Natural killer cell treated with Interleukin-12 subunit alpha and Interleukin-12 subunit beta and Interleukin-15 and Interleukin-18, amount 100 ng/mL, for 72 hours (primary cell): Measurements from ENCODE around the gene SSC5D. TPM values are rescaled to one million over a fixed set of nuclear protein-coding genes. Genes with fewer than 3 reads are reported as not detected.

Experiments used
- ATAC-seq, 2 donors: fragments of 150-1000 bp; cut with Tn5 transposase in 1 of 2; sonication (Bioruptor Pico), chemical (Tn5 transposase) in 1 of 2; 2 replicates each; pipeline ENCODE4 v1.10.0; 2021
- DNase-seq: peaks from one replicate; pipeline ENCODE4 v3.0.0; 2022; ENCODE audit warnings: low spot score
- H3K27ac Mint-ChIP-seq, 2 donors: 1 replicate in 1 of 2; 2 replicates in 1 of 2; pipeline ENCODE4 v1.8.0; 2022; ENCODE audit warnings: mixed read lengths in 2 of 2, mild to moderate bottlenecking in 1 of 2, moderate library complexity in 1 of 2
- H3K27me3 Mint-ChIP-seq, 2 donors: 1 replicate in 1 of 2; 2 replicates in 1 of 2; pipeline ENCODE4 v1.8.0; 2022; ENCODE audit warnings: mixed read lengths in 2 of 2
- H3K36me3 Mint-ChIP-seq: one replicate; pipeline ENCODE4 v1.8.0; 2022; ENCODE audit warnings: mixed read lengths
- H3K4me1 Mint-ChIP-seq, 2 donors: 1 replicate in 1 of 2; 2 replicates in 1 of 2; pipeline ENCODE4 v1.8.0; 2022; ENCODE audit warnings: low read depth in 2 of 2, mixed read lengths in 2 of 2, mild to moderate bottlenecking in 1 of 2
- H3K4me3 Mint-ChIP-seq: one replicate; pipeline ENCODE4 v1.8.0; 2022; ENCODE audit warnings: mixed read lengths
- H3K9me3 Mint-ChIP-seq: 2 replicates; pipeline ENCODE4 v1.8.0; 2022; ENCODE audit warnings: mixed read lengths
- total RNA-seq, 2 donors: library from RNA; stranded (reverse); gene quantifications; one replicate each; pipeline ENCODE4 v1.2.3, GENCODE V29; 2022

SSC5D gene
- total RNA-seq, 2 donors from 2014 or later, result 0.50 TPM; not detected in 1

- Mint-ChIP-seq H3K4me3 (no peak overlapping the region), H3K27ac (no peak overlapping the region), H3K36me3 (no peaks in the 10 kb centered on the region), H3K4me1 (peaks cover 0 to 3% of the 10 kb centered on the region in 2 donors), H3K27me3 (peaks cover 10 to 19% of the 10 kb centered on the region in 2 donors), H3K9me3 (no peaks in the 10 kb centered on the region)
- ATAC-seq (no peak), DNase-seq (no peak)
Measured at GRCh38 chr19:55542292-55542855, 54.1 kb downstream of the SSC5D start.

DNA sequence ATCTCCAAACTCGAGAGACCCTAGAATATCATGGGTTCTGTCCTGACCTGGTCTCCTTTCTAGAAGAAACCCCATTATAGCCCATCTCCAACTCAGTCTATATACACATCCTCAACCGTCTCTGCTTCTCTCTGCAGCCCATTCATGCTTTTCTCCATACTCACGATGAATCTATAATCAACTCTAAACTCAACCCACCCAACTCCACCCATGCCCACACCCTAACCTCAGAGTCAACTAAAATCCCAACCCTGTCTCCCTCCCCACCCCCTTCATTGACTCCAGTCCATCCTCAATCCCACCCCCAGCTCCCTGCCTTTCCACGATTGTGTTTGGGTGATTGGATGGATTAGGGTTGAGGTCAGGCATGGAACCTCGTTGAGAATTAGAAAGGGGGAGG is 55.3 kb downstream of the SSC5D start:
- H3K4me1 Mint-ChIP-seq, result peaks cover 0 to 4% of the 10 kb centered on the region in 2 donors
- H3K36me3 Mint-ChIP-seq, result no peaks in the 10 kb centered on the region
- H3K9me3 Mint-ChIP-seq, result no peaks in the 10 kb centered on the region
- DNase-seq (no peak), ATAC-seq (no peak)
- H3K4me3 Mint-ChIP-seq, result no peak overlapping the region
- peaks cover 11 to 30% of the 10 kb centered on the region in 2 donors for H3K27me3 Mint-ChIP-seq
- no peak overlapping the region for H3K27ac Mint-ChIP-seq

DNA sequence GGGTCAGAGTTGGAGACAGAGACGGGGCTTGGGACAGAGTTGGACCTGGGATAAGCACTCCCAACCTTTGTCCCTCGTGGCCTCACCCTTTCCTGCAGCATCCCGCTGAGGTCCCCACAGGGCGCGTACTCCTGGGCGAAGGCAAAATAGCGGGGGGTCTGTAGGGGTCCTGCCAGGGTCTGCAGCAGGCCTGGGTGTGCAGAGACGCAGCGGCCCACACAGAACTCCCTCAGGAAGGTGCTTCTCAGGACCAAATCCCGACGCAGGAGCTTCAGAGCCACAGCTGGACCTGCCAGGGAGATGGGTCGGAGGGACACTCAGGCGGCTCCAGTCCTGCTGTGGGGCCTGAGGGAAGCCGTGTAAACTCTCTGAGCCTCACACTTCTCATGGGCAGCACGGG is 55.8 kb downstream of the SSC5D start:
- no peak overlapping the region for H3K27ac Mint-ChIP-seq
- peaks cover 11 to 30% of the 10 kb centered on the region in 2 donors for H3K27me3 Mint-ChIP-seq
- H3K4me1 Mint-ChIP-seq, result peaks cover 0 to 4% of the 10 kb centered on the region in 2 donors
- no peak for ATAC-seq
- H3K36me3 Mint-ChIP-seq, result no peaks in the 10 kb centered on the region
- H3K9me3 Mint-ChIP-seq, result no peaks in the 10 kb centered on the region
- no peak for DNase-seq
- no peak overlapping the region for H3K4me3 Mint-ChIP-seq

GRCh38 chr19:55544776-55545439 is 56.7 kb downstream of the SSC5D start:
- Mint-ChIP-seq H3K27ac (peak overlapping the region in 1 of 2 donors; percentile 18), H3K4me3 (no peak overlapping the region), H3K27me3 (peaks cover 11 to 30% of the 10 kb centered on the region in 2 donors), H3K9me3 (no peaks in the 10 kb centered on the region), H3K36me3 (no peaks in the 10 kb centered on the region), H3K4me1 (peaks cover 0 to 4% of the 10 kb centered on the region in 2 donors)
- ATAC-seq, result no peak
- DNase-seq, result no peak

DNA sequence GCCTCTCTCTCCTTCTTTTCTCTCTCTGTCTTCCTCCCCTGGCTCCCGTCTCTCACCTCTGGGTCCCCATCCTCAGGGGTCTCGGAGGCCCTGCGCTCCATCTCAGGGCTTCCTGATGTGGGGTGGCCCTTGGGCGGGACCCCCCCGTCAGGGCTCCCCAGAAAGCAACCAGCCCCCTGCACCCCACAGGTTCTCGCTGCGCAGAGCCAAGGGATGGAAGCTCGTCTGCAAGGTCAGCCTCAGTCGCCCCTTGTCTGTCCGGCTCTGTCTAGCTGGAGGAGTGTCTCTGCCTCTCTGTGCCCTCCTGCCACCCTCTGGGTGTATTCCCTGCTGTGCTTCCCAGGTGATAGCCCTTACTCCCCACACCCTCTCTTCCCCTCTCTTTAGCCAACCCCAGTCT is 57.2 kb downstream of the SSC5D start, which contains the start of gene SBK3:
Gene SBK3 (minus strand): TSS at position 101 of the 400 bp plus-strand sequence. CDS start 0 bp downstream, at position 101.
- H3K27me3 Mint-ChIP-seq, result peaks cover 11 to 30% of the 10 kb centered on the region in 2 donors
- H3K9me3 Mint-ChIP-seq, result no peaks in the 10 kb centered on the region
- H3K27ac Mint-ChIP-seq, result peak within 1 kb of the TSS in 1 of 2 donors; percentile 18
- ATAC-seq (no peak), DNase-seq (no peak)
- no peak within 1 kb of the TSS for H3K4me3 Mint-ChIP-seq
- peaks cover 0 to 4% of the 10 kb centered on the region in 2 donors for H3K4me1 Mint-ChIP-seq
- H3K36me3 Mint-ChIP-seq, result no peaks in the 10 kb centered on the region

DNA sequence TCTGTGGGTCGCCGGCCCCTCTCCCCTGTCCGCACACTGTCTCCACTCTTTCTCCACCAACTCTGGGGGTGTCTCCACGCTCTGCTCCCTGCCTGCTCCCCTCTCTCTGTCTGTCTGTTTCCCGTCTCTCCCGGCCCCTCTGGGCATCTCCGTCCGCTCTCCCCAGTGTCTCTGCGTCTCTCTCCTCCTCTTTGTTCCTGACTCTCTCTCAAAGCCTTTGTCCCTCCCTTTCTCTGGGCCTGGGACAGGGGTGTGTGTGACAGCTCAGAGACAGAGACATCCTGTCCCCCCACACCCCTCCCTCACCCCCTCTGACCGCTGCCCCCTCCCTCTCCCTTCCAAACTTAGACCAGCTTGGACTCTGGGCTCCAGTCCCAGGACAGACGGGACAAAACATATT is 57.8 kb downstream of the SSC5D start:
- Mint-ChIP-seq H3K4me3 (no peak overlapping the region), H3K36me3 (no peaks in the 10 kb centered on the region), H3K4me1 (peaks cover 0 to 4% of the 10 kb centered on the region in 2 donors), H3K9me3 (no peaks in the 10 kb centered on the region), H3K27ac (no peak overlapping the region), H3K27me3 (peaks cover 11 to 30% of the 10 kb centered on the region in 2 donors)
- ATAC-seq (no peak), DNase-seq (no peak)

- no peak overlapping the region for H3K4me3 Mint-ChIP-seq
- peaks cover 11 to 26% of the 10 kb centered on the region in 2 donors for H3K27me3 Mint-ChIP-seq
- peak in 1 of 2 donors; percentile 72 for ATAC-seq
Measured at GRCh38 chr19:55546822-55547614, 58.8 kb downstream of the SSC5D start.

DNA sequence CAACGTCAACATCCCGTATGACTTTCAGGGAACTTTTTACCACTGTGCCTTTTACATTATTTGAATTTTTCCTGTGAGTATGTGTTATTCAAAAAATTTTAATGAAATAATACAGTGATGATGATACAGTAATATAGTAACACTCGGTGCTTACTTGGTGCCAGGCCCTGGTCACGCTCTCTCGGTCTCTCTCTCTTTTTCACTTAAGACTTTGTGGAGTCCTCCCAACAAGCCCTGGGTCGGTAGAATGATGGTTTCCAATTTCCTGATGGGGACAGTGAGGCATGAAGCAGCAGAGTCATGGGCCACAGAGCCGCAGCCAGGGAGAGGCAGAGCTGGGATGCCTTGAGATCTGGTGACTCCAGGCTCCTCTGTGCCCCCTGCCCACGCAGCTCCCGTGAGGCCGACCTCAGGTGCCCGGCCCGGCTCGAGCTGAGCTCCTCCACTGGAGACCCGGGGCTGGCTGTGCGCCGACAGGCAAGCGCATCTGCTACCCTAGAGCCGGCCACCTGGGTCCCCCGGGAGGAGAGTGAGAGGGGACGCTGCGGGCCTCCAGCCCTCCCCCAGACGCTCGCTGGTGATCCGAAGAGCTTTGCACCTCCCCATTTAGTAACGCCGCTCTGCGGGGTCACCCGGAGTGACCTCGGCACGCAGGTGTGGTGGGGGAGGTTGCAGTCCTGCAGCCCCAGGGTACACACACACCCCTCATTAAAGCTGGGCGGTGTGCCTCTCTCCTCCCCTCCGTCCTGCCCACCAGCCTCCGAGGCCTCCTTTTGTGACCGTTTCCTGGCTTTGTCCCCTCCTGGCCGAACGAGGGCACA is 61.5 kb downstream of the SSC5D start:
- Mint-ChIP-seq H3K27ac (no peak overlapping the region), H3K27me3 (peaks cover 15 to 28% of the 10 kb centered on the region in 2 donors), H3K9me3 (no peaks in the 10 kb centered on the region), H3K36me3 (no peaks in the 10 kb centered on the region), H3K4me3 (no peak overlapping the region), H3K4me1 (peaks cover 0 to 4% of the 10 kb centered on the region in 2 donors)
- no peak for DNase-seq
- ATAC-seq, result peak in 1 of 2 donors; percentile 11

More at GRCh38 chr19:55546822-55547614, 58.8 kb downstream of the SSC5D start:
- no peaks in the 10 kb centered on the region for H3K36me3 Mint-ChIP-seq
- no peaks in the 10 kb centered on the region for H3K9me3 Mint-ChIP-seq
- peak overlapping the region in 1 of 2 donors; percentile 87 for H3K27ac Mint-ChIP-seq
- DNase-seq, result no peak
- peaks cover 0 to 4% of the 10 kb centered on the region in 2 donors for H3K4me1 Mint-ChIP-seq

DNA sequence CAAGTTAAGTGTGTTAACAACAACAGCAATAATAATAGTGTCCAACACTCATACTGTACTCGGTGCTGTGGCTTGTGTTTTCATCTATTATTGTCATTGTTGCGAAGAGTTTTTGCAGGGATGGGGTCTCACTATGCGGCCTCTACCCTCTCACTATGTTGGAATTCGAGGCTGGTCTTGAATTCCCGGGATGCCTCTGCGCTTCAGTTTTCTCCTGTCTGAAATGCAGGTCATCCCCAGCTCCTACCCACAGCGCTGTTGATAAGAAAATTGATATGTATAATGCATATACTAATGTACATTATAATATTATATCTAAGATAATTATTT is 62.0 kb downstream of the SSC5D start:
- peaks cover 0 to 4% of the 10 kb centered on the region in 2 donors for H3K4me1 Mint-ChIP-seq
- H3K27ac Mint-ChIP-seq, result no peak overlapping the region
- ATAC-seq, result no peak
- peaks cover 13 to 28% of the 10 kb centered on the region in 2 donors for H3K27me3 Mint-ChIP-seq
- DNase-seq, result no peak
- H3K9me3 Mint-ChIP-seq, result no peaks in the 10 kb centered on the region
- no peaks in the 10 kb centered on the region for H3K36me3 Mint-ChIP-seq
- H3K4me3 Mint-ChIP-seq, result no peak overlapping the region

DNA sequence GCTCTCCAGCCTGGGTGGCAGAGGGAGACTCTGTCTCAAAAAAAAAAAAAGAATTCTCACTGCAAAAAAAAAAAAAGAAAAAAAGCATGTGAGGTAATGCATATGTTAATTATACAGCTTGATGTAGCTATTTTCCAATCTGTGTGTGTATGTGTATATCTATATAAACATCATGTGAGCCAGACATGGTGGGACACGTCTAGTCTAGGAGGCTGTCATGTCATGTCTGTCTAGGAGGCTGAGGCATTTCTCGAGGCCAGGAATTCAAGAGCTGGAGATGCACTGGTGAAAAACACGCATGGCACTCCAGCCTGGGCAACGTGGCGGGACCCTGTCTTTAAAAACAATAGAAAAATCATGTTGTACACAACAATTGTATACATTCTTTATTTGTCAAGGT is 64.0 kb downstream of the SSC5D start:
- peaks cover 8 to 28% of the 10 kb centered on the region in 2 donors for H3K27me3 Mint-ChIP-seq
- DNase-seq (no peak), ATAC-seq (no peak)
- peaks cover 0 to 3% of the 10 kb centered on the region in 2 donors for H3K4me1 Mint-ChIP-seq
- H3K4me3 Mint-ChIP-seq, result no peak overlapping the region
- no peaks in the 10 kb centered on the region for H3K36me3 Mint-ChIP-seq
- H3K9me3 Mint-ChIP-seq, result no peaks in the 10 kb centered on the region
- no peak overlapping the region for H3K27ac Mint-ChIP-seq

DNA sequence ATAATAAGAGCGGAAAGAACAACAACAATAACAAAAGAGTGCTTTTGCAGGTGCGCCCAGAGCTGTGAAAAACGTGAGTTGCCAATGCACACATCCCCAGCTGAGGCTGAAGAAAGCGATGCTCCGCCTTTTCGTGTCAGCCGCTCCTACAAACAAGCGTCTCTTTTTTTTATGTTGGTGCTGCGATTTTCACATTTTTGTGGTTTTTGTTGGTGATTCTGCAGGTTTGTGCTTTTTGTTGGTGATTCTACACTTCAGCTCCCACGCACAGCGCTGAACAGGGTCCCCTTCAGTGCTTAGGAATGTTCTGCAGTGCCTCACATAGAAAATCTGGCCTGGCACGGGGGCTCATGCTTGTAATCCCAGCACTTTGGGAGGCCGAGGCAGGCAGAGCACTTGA is 64.4 kb downstream of the SSC5D start:
- H3K27me3 Mint-ChIP-seq, result peaks cover 6 to 24% of the 10 kb centered on the region in 2 donors
- H3K36me3 Mint-ChIP-seq, result no peaks in the 10 kb centered on the region
- no peak overlapping the region for H3K27ac Mint-ChIP-seq
- H3K4me3 Mint-ChIP-seq, result no peak overlapping the region
- DNase-seq (no peak), ATAC-seq (no peak)
- no peaks in the 10 kb centered on the region for H3K9me3 Mint-ChIP-seq
- no peaks in the 10 kb centered on the region for H3K4me1 Mint-ChIP-seq

GRCh38 chr19:55553217-55554182 is 65.3 kb downstream of the SSC5D start:
- Mint-ChIP-seq H3K9me3 (no peaks in the 10 kb centered on the region), H3K4me1 (no peaks in the 10 kb centered on the region), H3K27me3 (peaks cover 6 to 16% of the 10 kb centered on the region in 2 donors), H3K36me3 (no peaks in the 10 kb centered on the region), H3K27ac (peak overlapping the region in 1 of 2 donors; percentile 28), H3K4me3 (no peak overlapping the region)
- ATAC-seq (no peak), DNase-seq (no peak)
